ENCODE measurements around the gene FAM47E.

- TF ChIP-seq, protein P1, sequence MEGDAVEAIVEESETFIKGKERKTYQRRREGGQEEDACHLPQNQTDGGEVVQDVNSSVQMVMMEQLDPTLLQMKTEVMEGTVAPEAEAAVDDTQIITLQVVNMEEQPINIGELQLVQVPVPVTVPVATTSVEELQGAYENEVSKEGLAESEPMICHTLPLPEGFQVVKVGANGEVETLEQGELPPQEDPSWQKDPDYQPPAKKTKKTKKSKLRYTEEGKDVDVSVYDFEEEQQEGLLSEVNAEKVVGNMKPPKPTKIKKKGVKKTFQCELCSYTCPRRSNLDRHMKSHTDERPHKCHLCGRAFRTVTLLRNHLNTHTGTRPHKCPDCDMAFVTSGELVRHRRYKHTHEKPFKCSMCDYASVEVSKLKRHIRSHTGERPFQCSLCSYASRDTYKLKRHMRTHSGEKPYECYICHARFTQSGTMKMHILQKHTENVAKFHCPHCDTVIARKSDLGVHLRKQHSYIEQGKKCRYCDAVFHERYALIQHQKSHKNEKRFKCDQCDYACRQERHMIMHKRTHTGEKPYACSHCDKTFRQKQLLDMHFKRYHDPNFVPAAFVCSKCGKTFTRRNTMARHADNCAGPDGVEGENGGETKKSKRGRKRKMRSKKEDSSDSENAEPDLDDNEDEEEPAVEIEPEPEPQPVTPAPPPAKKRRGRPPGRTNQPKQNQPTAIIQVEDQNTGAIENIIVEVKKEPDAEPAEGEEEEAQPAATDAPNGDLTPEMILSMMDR (IDR thresholded peaks at IDR 0.05 in 4 of 5, conservative IDR thresholded peaks at IDR 0.05 in 1 of 5), result no peak
- no peak for TF ChIP-seq POLR2A (IDR thresholded peaks at IDR 0.05)
Observed at GRCh38 chr4:76272073-76272472, 20.6 kb downstream of the FAM47E start.

Measured in gastrocnemius medialis (tissue), 4 donors.